22Rv1 (cell line): ENCODE results near the gene CNP.

Experiments
- ZFX ChIP-seq: fragments of 450-650 bp; IDR thresholded peaks from 2 replicates; pipeline ENCODE4 v1.6.1; 2017; ENCODE audit warnings: antibody characterized with exemption, borderline replicate concordance
- TF ChIP-seq, protein P1 (sequence below): fragments of 450-650 bp; IDR thresholded peaks from 2 replicates; pipeline ENCODE4 v1.5.1; 2017; ENCODE audit warnings: mild to moderate bottlenecking

GRCh38 chr17:41962111-41962510, 4.5 kb upstream of the CNP start:
- TF ChIP-seq, protein P1, sequence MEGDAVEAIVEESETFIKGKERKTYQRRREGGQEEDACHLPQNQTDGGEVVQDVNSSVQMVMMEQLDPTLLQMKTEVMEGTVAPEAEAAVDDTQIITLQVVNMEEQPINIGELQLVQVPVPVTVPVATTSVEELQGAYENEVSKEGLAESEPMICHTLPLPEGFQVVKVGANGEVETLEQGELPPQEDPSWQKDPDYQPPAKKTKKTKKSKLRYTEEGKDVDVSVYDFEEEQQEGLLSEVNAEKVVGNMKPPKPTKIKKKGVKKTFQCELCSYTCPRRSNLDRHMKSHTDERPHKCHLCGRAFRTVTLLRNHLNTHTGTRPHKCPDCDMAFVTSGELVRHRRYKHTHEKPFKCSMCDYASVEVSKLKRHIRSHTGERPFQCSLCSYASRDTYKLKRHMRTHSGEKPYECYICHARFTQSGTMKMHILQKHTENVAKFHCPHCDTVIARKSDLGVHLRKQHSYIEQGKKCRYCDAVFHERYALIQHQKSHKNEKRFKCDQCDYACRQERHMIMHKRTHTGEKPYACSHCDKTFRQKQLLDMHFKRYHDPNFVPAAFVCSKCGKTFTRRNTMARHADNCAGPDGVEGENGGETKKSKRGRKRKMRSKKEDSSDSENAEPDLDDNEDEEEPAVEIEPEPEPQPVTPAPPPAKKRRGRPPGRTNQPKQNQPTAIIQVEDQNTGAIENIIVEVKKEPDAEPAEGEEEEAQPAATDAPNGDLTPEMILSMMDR: no peak
- TF ChIP-seq ZFX: no peak
